ENCODE data around the gene MYRIP.

Gene MYRIP

GRCh38 chr3:39809181-39809994, at the start of gene MYRIP:
TSS of gene MYRIP (plus strand) at chr3:39809609. CDS start at chr3:39900817, 91,208 bp downstream.
- H3K9ac ChIP-seq = peak within 1 kb of the TSS; percentile 44
- H3K4me1 ChIP-seq = no peaks in the 10 kb centered on the region
- H3K4me3 ChIP-seq (ENCODE audit: low read depth, low read length) = peak within 1 kb of the TSS; percentile 57
- H3K27me3 ChIP-seq (ENCODE audit: control insufficient read depth, insufficient read depth, low read length) = no peaks in the 10 kb centered on the region
- no peak for TF ChIP-seq CTCF (IDR thresholded peaks at IDR 0.05)
- no peaks in the 10 kb centered on the region for H3K9me3 ChIP-seq (ENCODE audit: control insufficient read depth, low read length)
- peak within 1 kb of the TSS; percentile 87 for H2AFZ ChIP-seq
- peak within 1 kb of the TSS; percentile 0 for H3K27ac ChIP-seq
- no peaks in the 10 kb centered on the region for H3K36me3 ChIP-seq (ENCODE audit: control insufficient read depth, insufficient read depth, low read length)
- H3K4me2 ChIP-seq (ENCODE audit: low read length) = peak within 1 kb of the TSS; percentile 95
- no peaks in the 10 kb centered on the region for H3K79me2 ChIP-seq

GRCh38 chr3:39760325-39760724, 49.1 kb upstream of the MYRIP start:
- Histone ChIP-seq H3K27ac (no peak overlapping the region), H3K4me2 (ENCODE audit: low read length) (no peak overlapping the region), H3K9me3 (ENCODE audit: control insufficient read depth, low read length) (no peaks in the 10 kb centered on the region), H3K9ac (no peak overlapping the region), H3K4me3 (ENCODE audit: low read depth, low read length) (no peak overlapping the region), H3K27me3 (ENCODE audit: control insufficient read depth, insufficient read depth, low read length) (no peaks in the 10 kb centered on the region), H3K4me1 (peaks cover 5% of the 10 kb centered on the region), H3K36me3 (ENCODE audit: control insufficient read depth, insufficient read depth, low read length) (no peaks in the 10 kb centered on the region), H2AFZ (no peak overlapping the region), H3K79me2 (no peaks in the 10 kb centered on the region)
- no peak for TF ChIP-seq CTCF (IDR thresholded peaks at IDR 0.05)

GRCh38 chr3:39762537-39763070, 46.8 kb upstream of the MYRIP start:
- Histone ChIP-seq H3K9ac (no peak overlapping the region), H3K36me3 (ENCODE audit: control insufficient read depth, insufficient read depth, low read length) (no peaks in the 10 kb centered on the region), H3K4me3 (ENCODE audit: low read depth, low read length) (no peak overlapping the region), H2AFZ (peak overlapping the region; percentile 50), H3K9me3 (ENCODE audit: control insufficient read depth, low read length) (no peaks in the 10 kb centered on the region), H3K4me2 (ENCODE audit: low read length) (no peak overlapping the region), H3K4me1 (peaks cover 5% of the 10 kb centered on the region), H3K79me2 (no peaks in the 10 kb centered on the region), H3K27ac (no peak overlapping the region), H3K27me3 (ENCODE audit: control insufficient read depth, insufficient read depth, low read length) (no peaks in the 10 kb centered on the region)
- TF ChIP-seq CTCF (IDR thresholded peaks at IDR 0.05) = no peak

- no peak for TF ChIP-seq CTCF (IDR thresholded peaks at IDR 0.05)
- Histone ChIP-seq H3K9me3 (ENCODE audit: control insufficient read depth, low read length) (no peaks in the 10 kb centered on the region), H3K36me3 (ENCODE audit: control insufficient read depth, insufficient read depth, low read length) (no peaks in the 10 kb centered on the region), H3K27ac (no peak overlapping the region), H3K4me2 (ENCODE audit: low read length) (no peak overlapping the region), H3K9ac (no peak overlapping the region), H3K79me2 (no peaks in the 10 kb centered on the region), H3K27me3 (ENCODE audit: control insufficient read depth, insufficient read depth, low read length) (no peaks in the 10 kb centered on the region), H2AFZ (no peak overlapping the region), H3K4me3 (ENCODE audit: low read depth, low read length) (no peak overlapping the region), H3K4me1 (peaks cover 5% of the 10 kb centered on the region)
These were observed 46.0 kb upstream of the MYRIP start for GRCh38 chr3:39763390-39763789.
